ENCODE results near the gene TSHZ3.

Gene TSHZ3

DNA sequence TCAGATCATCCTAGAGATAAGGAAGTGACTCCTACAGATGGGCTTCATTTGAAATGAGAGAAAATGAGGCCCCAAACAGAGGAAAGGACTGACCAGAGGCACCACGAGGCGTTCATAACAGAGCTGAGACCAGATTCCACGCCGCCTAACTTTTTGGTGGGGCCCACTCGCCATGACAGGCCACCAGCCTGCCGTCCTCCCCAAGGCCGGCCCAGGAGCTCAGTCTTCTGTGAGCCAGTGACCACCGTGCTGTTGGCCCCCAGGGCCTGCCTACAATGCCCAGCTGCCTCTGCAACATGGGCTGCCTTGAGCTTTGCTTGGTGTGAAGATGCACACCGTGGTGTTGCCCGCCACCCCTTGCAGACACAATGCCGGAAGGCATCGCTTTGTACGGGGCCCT, 40.5 kb downstream of the TSHZ3 start:
- no peak overlapping the region for H3K4me3 ChIP-seq (ENCODE audit: low read length)
- no peak for DNase-seq (ENCODE audit: low read depth)
- no peak for TF ChIP-seq CTCF (IDR thresholded peaks at IDR 0.05; ENCODE audit: insufficient read depth, low read depth, low read length, missing control alignments)

- TF ChIP-seq CTCF (IDR thresholded peaks at IDR 0.05; ENCODE audit: insufficient read depth, low read depth, low read length, missing control alignments): no peak
- DNase-seq (ENCODE audit: low read depth): no peak
Measured at GRCh38 chr19:31307071-31307669, 42.1 kb downstream of the TSHZ3 start.

GRCh38 chr19:31306006-31306753, 43.1 kb downstream of the TSHZ3 start:
- TF ChIP-seq CTCF (IDR thresholded peaks at IDR 0.05; ENCODE audit: insufficient read depth, low read depth, low read length, missing control alignments): no peak
- H3K4me3 ChIP-seq (ENCODE audit: low read length): no peak overlapping the region
- no peak for DNase-seq (ENCODE audit: low read depth)

More at GRCh38 chr19:31307071-31307669, 42.1 kb downstream of the TSHZ3 start:
- H3K4me3 ChIP-seq (ENCODE audit: low read length): no peak overlapping the region

- no peak for DNase-seq (ENCODE audit: low read depth)
- H3K4me3 ChIP-seq (ENCODE audit: low read length): no peak overlapping the region
- TF ChIP-seq CTCF (IDR thresholded peaks at IDR 0.05; ENCODE audit: insufficient read depth, low read depth, low read length, missing control alignments): no peak
Measured at GRCh38 chr19:31304831-31305312, 44.4 kb downstream of the TSHZ3 start.

DNA sequence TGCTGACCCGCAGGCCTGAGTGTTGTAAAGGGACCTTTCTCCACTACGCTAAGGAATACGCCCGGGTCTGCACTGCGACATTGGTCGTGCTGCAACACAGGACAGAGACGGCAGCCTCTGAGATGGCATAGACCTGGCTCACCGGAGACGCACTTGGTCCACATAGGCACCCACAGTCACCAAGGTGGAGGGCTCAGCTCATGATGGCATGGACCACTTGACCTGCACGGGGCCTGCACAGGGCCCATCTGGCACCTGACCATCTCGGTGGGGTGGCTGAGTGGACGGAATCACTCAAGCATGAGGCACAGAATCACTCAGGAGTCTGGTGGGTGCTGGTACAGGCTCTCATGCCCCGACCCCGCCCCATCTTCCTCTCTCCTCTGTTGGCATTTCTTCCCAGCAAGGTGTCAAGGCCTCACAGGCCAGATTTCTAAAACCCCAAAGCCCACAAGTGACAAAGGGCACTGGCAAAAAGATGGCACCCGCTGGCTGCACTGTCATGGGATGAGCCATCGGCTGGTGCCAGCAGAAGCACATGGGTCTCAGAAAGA, 45.9 kb downstream of the TSHZ3 start:
- no peak overlapping the region for H3K4me3 ChIP-seq (ENCODE audit: low read length)
- DNase-seq (ENCODE audit: low read depth): no peak
- TF ChIP-seq CTCF (IDR thresholded peaks at IDR 0.05; ENCODE audit: insufficient read depth, low read depth, low read length, missing control alignments): no peak

GRCh38 chr19:31301306-31301980, 47.8 kb downstream of the TSHZ3 start:
- TF ChIP-seq CTCF (IDR thresholded peaks at IDR 0.05; ENCODE audit: insufficient read depth, low read depth, low read length, missing control alignments): no peak

More at GRCh38 chr19:31301306-31301980, 47.8 kb downstream of the TSHZ3 start:
- DNase-seq (ENCODE audit: low read depth): no peak
- H3K4me3 ChIP-seq (ENCODE audit: low read length): no peak overlapping the region

All from epithelial cell of esophagus (primary cell).